Upper lobe of left lung (tissue), 4 donors: ENCODE results near the gene CSTF2T.

Experiments used
- POLR2A ChIP-seq, 4 donors: fragments of 450-650 bp; IDR thresholded peaks; one replicate each; pipeline ENCODE4 v1.5.1; 2016 to 2017; ENCODE audit warnings: antibody characterized with exemption in 4 of 4, mild to moderate bottlenecking in 2 of 4
- POLR2AphosphoS5 ChIP-seq, 2 donors: sonication (generic); formaldehyde crosslinking; IDR thresholded peaks; one replicate each; pipeline ENCODE4 v1.5.1; 2017; ENCODE audit warnings: antibody characterized with exemption in 2 of 2
- TF ChIP-seq, protein P1 (sequence below), 6 experiments: fragments of 450-650 bp in 4 of 6; fragments of 200-600 bp in 2 of 6; sonication (generic) in 2 of 6; IDR thresholded peaks; one replicate each; pipeline ENCODE4 v1.5.1; 2016 to 2019; ENCODE audit warnings: antibody characterized with exemption in 6 of 6

DNA sequence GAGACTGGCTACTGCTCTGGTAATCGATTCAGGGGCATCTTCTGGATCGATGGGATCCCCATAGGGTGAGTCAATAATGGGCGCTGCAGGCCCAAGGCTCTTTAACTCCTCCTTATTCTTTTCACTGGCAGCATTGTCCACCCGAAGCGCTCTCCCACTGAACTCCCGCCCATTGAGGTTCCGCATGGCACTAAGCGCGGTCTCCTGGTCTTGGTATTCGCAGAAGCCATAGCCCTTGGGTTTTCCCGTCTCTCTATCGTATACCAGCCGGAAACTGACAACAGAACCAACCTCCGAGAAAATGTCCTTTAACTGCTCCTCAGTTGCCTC is 285 bp downstream of the CSTF2T start:
- no peak for TF ChIP-seq POLR2AphosphoS5 (IDR thresholded peaks at IDR 0.05)
- TF ChIP-seq POLR2A (IDR thresholded peaks at IDR 0.05): no peak
- TF ChIP-seq, protein P1, sequence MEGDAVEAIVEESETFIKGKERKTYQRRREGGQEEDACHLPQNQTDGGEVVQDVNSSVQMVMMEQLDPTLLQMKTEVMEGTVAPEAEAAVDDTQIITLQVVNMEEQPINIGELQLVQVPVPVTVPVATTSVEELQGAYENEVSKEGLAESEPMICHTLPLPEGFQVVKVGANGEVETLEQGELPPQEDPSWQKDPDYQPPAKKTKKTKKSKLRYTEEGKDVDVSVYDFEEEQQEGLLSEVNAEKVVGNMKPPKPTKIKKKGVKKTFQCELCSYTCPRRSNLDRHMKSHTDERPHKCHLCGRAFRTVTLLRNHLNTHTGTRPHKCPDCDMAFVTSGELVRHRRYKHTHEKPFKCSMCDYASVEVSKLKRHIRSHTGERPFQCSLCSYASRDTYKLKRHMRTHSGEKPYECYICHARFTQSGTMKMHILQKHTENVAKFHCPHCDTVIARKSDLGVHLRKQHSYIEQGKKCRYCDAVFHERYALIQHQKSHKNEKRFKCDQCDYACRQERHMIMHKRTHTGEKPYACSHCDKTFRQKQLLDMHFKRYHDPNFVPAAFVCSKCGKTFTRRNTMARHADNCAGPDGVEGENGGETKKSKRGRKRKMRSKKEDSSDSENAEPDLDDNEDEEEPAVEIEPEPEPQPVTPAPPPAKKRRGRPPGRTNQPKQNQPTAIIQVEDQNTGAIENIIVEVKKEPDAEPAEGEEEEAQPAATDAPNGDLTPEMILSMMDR (IDR thresholded peaks at IDR 0.05): no peak
